GM12892 (cell line): ENCODE measurements around the gene ETNK1.

Experiments used
- POLR2A ChIP-seq: IDR thresholded peaks from 2 replicates; pipeline ENCODE4 v1.6.1; 2011; ENCODE audit warnings: low read depth, low read length, control low read depth
- POLR2AphosphoS5 ChIP-seq: IDR thresholded peaks from 2 replicates; pipeline ENCODE4 v1.6.1; 2011; ENCODE audit warnings: low read depth, low read length, control low read depth

DNA sequence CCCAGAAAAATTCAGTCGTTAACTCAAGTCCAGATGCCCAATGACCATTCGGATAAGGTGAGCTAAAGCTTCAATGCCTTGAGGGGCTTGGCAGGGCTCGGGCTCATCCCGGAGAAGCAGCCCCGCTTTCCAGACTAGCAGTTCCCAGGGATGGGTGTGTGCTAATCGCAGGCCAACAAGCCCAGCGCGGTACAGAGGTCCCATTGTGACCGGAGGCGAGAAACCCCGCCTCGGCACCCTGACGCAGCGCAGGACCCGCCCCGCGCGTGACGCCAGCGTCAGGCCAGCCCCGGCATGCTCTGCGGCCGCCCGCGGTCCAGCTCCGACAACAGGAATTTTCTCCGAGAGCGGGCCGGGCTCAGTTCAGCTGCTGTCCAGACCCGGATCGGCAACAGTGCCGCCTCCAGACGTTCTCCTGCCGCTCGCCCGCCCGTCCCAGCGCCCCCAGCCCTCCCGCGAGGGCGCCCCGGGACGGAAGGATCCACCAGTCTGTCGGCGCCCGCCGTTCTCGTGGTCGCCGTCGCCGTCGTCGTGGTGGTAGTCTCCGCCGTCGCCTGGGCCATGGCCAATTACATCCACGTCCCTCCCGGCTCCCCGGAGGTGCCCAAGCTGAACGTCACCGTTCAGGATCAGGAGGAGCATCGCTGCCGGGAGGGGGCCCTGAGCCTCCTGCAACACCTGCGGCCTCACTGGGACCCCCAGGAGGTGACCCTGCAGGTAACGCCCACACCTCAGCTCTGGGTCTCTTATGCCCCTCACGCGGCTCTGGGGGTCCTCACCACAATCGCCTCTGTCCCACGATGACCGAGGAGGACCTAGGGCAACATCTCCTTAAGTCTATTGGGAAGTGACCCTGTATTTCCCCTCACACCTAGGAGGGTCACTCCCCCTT lies at the start of gene ETNK1:
- TF ChIP-seq POLR2AphosphoS5 (peak; percentile 76; the same call in 1 of the 2 replicates), POLR2A (peak; percentile 90)
